AG20443 (cell line): ENCODE data around the gene ADAMTS2.
A peak's percentile ranks its signal among the peaks of the same experiment; 100 is the strongest.
"Not testable (repeated sequence)": the region's sequence is repeated elsewhere in the genome, so short reads cannot be mapped to it uniquely, and the experiment has no call there.

ENCODE experiments used
- DNase-seq: peaks from one replicate; pipeline ENCODE4 v3.0.0; 2012; ENCODE audit warnings: low spot score, mixed read lengths

ADAMTS2 gene

DNA sequence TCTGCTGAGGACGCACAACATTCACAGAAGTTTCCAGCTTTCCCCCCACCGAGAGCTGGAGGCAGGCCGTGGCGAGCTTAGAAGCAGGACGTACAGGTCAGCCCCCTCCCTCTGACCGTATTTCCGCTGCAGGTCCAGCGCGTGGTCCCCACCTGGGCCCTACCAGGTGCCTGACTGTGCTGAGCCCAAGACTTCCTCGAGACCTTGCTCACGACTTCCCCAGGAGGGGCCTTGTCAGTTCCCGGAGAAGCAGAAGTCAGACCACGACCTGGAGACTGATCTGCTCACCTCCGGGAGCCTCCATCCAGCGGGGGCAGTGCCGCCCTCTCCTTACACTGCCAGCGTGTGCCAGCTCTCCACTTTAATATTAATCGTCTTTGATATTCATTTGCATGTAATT lies 128.9 kb downstream of the ADAMTS2 start:
- DNase-seq = not testable (repeated sequence)

- no peak for DNase-seq
Observed at GRCh38 chr5:179215576-179215975, 129.7 kb downstream of the ADAMTS2 start.

DNA sequence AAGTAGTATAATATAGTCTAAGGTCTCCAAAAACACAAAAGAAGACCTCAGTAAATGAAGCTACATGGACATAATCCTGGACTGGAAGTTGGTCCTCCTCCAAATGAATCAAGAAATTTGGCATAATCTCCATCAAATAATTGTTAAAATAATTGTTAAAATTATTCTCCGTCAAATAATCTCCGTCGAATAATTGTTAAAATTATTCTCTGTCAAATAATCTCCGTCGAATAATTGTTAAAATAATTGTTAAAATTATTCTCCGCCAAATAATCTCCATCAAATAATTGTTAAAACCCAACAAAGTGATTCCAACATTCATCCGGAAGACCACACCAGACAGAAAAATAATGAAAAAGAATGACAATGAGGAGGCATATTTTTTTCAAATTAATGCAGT lies 130.6 kb downstream of the ADAMTS2 start:
- DNase-seq = no peak

DNA sequence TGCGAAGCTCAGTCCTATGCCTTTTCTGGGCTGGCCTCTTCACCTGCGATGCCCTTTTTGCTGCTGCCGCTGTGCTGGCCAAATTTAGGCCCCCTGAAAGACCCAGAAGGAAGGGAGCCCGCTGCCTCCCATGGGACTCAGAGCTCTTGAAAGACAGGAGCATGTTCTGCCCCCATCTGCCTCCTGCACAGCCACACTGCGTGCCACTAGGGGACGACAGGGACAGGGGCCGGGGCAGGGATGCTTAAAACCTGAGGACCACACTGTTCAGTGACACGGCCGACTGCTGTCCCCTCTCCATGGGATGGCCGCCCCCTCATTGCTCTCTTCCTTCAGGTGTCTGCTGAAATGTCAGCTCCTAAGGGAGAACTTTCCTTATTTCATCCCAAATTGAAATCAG lies 132.4 kb downstream of the ADAMTS2 start:
- no peak for DNase-seq

DNA sequence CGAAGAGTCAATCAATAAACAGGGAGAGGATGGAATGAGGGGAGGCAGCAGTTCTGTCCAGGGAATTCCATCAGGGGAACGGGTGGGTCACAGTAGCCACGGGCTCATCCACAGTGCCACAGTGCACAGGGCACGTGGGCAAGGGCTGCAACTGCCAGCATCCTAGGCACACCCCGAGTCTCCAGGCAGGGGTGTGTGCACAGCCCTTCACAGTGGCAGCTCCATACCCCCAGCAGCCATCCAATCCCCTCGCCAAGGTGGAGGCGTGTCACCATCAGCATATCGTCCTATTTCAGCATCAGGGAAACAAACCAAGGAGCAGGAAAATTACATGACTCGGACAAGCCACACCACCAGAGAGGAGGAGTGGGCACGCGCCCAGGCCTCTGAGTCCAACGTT lies 133.6 kb downstream of the ADAMTS2 start:
- DNase-seq = no peak

DNA sequence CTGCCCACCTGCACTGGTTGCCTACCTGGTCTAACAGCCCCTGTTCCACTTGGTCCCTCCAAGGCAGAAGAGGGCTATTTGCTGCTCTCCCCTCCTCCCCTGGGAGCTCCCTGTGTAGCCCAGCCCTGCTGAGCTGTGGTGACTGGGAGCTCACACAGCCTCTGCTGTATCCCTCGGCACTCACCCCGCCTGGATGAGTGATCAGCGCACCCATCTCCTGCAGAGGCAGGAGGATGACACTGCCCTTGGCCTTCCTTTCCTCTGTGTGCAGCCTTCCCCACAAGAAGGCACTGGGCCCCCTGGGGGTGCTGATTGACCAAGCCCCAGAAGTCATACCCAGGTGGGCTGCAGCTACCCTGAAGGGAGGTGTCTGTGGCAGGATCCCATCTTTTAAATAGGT lies 134.2 kb downstream of the ADAMTS2 start:
- no peak for DNase-seq

GRCh38 chr5:179210478-179210877 lies 134.8 kb downstream of the ADAMTS2 start:
- DNase-seq = no peak

GRCh38 chr5:179209359-179210150 lies 135.7 kb downstream of the ADAMTS2 start:
- DNase-seq = peak; percentile 97

DNA sequence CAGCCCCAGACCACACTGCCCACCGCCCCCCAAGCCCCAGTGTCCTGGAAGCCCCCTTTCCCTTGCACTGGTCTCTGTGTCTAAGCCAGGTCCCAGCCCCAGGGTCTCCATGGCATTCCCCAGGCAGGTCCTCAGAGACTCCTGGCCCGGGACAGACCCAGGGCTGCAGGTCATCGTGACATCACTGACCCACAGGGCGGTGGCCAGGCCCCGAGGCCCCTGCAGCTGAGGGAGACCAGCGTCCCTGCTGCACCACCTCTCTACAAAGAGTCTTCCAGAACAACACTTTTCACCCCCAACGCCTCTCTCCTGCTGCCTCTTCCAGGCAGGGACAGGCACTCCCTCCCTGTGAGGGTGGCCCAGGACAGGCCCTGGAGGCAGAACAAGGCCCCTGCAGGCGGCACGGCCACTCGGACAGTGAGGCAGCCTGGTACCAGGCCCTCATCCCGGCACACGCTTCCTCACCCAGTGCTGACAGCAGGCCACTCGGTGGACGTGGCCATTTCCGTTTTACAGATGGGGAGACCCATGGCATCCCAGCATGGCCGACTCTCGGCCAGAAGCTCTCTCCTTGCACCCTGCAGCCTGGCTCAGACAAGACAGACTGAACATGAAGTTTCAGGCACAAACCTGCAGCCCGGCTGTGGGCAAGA lies 136.4 kb downstream of the ADAMTS2 start:
- no peak for DNase-seq

DNA sequence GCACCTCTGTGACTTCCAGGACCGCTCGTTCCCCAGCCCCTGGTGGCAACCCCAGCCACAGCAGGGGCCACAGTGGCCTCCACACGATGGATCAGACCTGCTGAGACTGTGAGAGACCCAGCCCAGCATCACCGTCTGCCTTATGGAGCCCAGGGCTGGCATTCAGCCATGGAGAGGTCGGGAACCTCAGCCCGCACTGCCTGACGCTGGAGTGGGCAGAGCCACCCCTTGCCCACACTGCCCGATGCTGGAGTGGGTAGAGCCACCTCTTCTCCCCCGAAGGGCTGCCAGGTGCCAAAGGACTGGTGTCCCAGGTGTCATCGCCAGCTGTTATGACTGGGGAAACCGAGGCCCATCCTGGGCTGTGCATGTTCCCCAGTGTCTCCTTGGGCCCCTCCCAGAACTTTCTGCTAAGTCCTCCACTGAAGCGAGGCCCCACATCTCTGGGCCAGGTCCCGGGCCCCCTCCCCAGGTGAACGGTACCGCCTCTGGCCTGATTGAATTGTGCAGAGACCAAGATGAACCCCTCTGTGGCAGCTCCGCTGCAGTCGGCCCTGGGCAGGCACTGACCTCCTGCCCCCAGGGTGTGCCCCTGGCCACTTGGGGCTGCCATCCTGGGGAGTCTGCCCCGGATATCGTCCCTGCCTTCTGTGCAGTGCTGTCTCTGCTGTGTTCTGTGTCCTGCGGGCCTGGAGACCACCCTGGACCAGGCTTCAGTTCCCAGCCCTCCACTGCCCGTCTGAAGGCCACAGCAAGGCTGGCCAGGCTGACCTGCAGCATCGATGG lies 137.1 kb downstream of the ADAMTS2 start:
- no peak for DNase-seq

GRCh38 chr5:179207470-179207869 lies 137.8 kb downstream of the ADAMTS2 start:
- no peak for DNase-seq

DNA sequence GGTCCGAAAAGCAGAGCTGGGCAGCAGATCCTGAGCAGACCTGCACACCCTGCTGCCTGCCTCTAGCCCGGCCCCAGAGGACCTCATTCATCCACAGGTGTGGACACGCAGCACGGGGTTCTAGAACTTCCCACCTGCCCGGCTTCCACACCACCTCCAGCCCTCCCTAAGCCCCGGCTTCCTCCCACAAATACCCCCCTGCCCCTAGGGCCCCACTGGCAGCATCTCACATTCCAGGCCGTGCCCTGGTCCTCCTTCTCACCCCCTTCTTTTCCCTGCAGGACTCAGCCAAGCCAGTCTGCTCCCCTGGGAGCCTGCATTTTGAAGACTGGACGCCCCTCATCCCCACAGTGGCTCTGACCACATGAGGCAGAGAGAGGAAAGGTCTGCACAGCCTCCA lies 138.9 kb downstream of the ADAMTS2 start:
- no peak for DNase-seq

DNA sequence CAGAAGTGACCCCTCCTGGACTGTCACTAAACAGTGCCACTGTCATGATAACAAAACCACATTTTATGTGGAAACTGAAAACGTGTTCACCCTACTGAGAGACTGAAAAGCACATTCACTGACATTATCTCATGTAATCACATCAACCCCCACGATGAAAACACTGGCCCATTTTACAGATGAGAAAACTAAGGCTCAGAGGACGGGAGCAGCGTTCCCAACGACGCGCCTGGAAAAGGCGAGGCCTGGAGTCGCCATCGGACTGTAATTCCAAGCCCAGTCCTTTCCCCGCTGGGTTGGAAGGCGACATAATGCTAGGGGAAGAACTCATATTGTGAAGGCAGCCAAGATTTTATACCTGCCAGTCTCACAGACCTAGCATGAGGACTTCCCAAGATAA lies 140.0 kb downstream of the ADAMTS2 start:
- no peak for DNase-seq

DNA sequence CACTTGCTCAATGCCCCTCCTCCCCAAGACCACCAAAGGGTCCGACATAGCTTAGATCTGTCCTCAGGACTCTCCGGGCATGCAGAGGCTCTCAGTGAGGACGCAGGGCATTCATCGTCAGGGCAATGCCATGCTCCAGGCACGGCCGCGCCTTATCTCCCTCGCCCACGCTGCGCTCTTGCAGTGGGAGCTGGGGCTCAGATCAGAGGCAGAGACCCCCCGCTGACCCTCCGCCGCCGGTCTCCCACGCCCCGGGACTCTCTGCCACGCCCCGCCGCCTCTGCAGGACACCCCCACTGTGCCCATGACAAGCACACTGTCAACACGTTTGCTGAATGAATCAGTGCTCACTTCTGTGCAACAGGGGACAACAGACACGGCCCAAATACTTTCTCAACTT lies 140.7 kb downstream of the ADAMTS2 start:
- no peak for DNase-seq

GRCh38 chr5:179203248-179203647 lies 142.0 kb downstream of the ADAMTS2 start:
- DNase-seq = no peak

DNA sequence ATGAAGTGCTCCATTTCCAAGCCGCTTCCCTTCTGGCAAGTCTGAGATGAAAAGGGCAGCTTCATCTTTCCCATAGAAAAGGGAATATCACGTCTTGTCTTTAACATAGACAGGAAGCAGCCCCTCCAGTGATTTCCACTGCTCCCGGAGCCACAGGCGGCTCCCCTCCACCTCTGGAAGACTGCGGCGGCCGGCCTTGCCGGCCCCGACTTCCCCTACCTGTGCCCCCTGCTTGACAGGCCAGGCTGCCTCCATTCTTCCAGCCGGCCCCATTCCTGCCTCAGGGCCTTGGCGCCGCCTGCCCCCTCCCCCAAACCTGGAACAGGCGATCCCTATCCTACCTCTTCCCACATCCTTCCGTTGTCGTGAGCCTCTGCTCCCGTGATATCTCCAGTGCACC lies 143.3 kb downstream of the ADAMTS2 start:
- DNase-seq = no peak

- no peak for DNase-seq
Observed at GRCh38 chr5:179199246-179199645, 146.0 kb downstream of the ADAMTS2 start.

- DNase-seq = no peak
Observed at GRCh38 chr5:179198825-179199224, 146.4 kb downstream of the ADAMTS2 start.

DNA sequence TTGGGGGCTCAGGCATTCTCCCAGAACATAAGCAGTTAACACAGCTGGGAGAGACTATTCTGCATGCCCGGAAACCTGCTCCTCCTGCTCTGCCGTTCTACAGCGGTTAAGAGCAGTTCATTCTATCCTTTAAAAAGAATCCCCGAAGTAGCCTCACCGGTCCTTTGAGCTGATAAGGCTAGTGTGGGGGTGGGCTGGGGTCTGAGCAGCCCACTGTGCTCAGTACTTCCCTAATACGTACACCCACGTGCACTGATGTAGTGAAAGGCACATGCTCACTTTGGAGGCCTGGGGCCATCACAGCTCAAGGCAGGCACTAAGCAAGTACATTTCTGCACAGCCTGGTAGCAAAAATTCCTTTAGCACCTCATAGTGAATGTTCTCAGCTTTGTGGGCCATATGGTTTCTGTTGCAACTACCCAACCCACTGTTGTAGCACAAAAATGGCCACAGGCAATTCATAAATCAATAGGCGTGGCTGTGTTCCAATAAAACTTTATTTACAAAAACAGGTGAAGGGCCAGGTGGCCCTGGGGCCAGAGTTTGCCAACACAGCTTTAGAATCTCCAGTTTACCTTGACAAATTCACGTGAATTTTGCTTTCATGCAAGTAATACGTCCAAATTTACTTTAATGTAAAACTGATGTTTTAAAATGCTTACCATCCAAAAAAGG lies 148.7 kb downstream of the ADAMTS2 start:
- no peak for DNase-seq

- DNase-seq = no peak
Observed at GRCh38 chr5:179195561-179196404, 149.5 kb downstream of the ADAMTS2 start.

DNA sequence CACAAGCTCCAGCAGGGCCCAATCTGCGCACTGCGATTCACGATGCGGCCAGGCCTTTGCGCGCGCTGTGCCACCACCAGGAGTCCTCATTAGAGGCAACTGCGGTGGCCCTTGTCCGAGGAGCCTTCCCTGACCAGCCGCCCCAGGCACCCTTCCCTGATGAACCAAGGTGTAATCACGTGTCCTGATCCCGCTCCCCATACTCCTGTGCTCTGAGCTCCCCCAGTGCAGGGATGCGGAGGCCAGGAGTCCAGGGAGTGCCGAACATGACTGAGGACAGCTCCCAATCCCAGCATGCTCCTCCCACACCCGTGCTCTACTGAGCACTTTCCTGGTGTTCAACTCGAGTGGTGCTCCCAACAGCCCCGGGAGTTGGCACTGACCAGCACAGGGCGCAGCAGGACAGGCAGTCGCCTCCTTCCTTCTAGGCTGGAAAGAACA lies 150.3 kb downstream of the ADAMTS2 start:
- no peak for DNase-seq
